ENCODE data around the gene WNT5A.

The WNT5A gene

GRCh38 chr3:55518451-55518850 lies 31.3 kb upstream of the WNT5A start:
- TF ChIP-seq CEBPB (IDR thresholded peaks at IDR 0.05) (no peak), NFIC (IDR thresholded peaks at IDR 0.05) (peak; percentile 38; the same call in 1 of the 2 replicates)

- TF ChIP-seq NFIC (IDR thresholded peaks at IDR 0.05) (no peak), CREB1 (IDR thresholded peaks at IDR 0.05; ENCODE audit: low read depth) (no peak), ZBTB7A (IDR thresholded peaks at IDR 0.05; ENCODE audit: low read depth) (no peak), USF1 (IDR thresholded peaks at IDR 0.05) (no peak), CEBPB (IDR thresholded peaks at IDR 0.05) (no peak), FOXM1 (IDR thresholded peaks at IDR 0.05; ENCODE audit: borderline replicate concordance, low read depth) (no peak), TEAD4 (IDR thresholded peaks at IDR 0.05) (no peak), REST (IDR thresholded peaks at IDR 0.05; ENCODE audit: low read depth) (no peak), EGR1 (IDR thresholded peaks at IDR 0.05) (no peak), YY1 (IDR thresholded peaks at IDR 0.05; ENCODE audit: low read depth) (no peak)
Measured at GRCh38 chr3:55516392-55517030, 29.4 kb upstream of the WNT5A start.

GRCh38 chr3:55515550-55516246 lies 28.6 kb upstream of the WNT5A start:
- TF ChIP-seq FOXM1 (IDR thresholded peaks at IDR 0.05; ENCODE audit: borderline replicate concordance, low read depth) (no peak), TEAD4 (IDR thresholded peaks at IDR 0.05) (no peak), RAD21 (IDR thresholded peaks at IDR 0.05; ENCODE audit: low read depth) (no peak), TCF12 (IDR thresholded peaks at IDR 0.05; ENCODE audit: low read depth) (no peak), USF1 (IDR thresholded peaks at IDR 0.05) (no peak), EP300 (IDR thresholded peaks at IDR 0.05; ENCODE audit: borderline replicate concordance) (no peak)

GRCh38 chr3:55514962-55515361 lies 27.9 kb upstream of the WNT5A start:
- TF ChIP-seq USF1 (IDR thresholded peaks at IDR 0.05) (no peak), EP300 (IDR thresholded peaks at IDR 0.05; ENCODE audit: borderline replicate concordance) (no peak), TEAD4 (IDR thresholded peaks at IDR 0.05) (no peak), FOXM1 (IDR thresholded peaks at IDR 0.05; ENCODE audit: borderline replicate concordance, low read depth) (no peak), NFIC (IDR thresholded peaks at IDR 0.05) (no peak), EGR1 (IDR thresholded peaks at IDR 0.05) (no peak), RAD21 (IDR thresholded peaks at IDR 0.05; ENCODE audit: low read depth) (no peak), MAX (IDR thresholded peaks at IDR 0.05) (no peak), ZBTB7A (IDR thresholded peaks at IDR 0.05; ENCODE audit: low read depth) (no peak), YY1 (IDR thresholded peaks at IDR 0.05; ENCODE audit: low read depth) (no peak), REST (IDR thresholded peaks at IDR 0.05; ENCODE audit: low read depth) (no peak), TCF12 (IDR thresholded peaks at IDR 0.05; ENCODE audit: low read depth) (no peak), CREB1 (IDR thresholded peaks at IDR 0.05; ENCODE audit: low read depth) (no peak), TAF1 (IDR thresholded peaks at IDR 0.05; ENCODE audit: low read depth) (no peak)

GRCh38 chr3:55512571-55513343 lies 25.7 kb upstream of the WNT5A start:
- TF ChIP-seq TCF12 (IDR thresholded peaks at IDR 0.05; ENCODE audit: low read depth) (no peak), REST (IDR thresholded peaks at IDR 0.05; ENCODE audit: low read depth) (no peak), CREB1 (IDR thresholded peaks at IDR 0.05; ENCODE audit: low read depth) (no peak), TAF1 (IDR thresholded peaks at IDR 0.05; ENCODE audit: low read depth) (no peak), YY1 (IDR thresholded peaks at IDR 0.05; ENCODE audit: low read depth) (no peak), TEAD4 (IDR thresholded peaks at IDR 0.05) (no peak), EP300 (IDR thresholded peaks at IDR 0.05; ENCODE audit: borderline replicate concordance) (no peak), EGR1 (IDR thresholded peaks at IDR 0.05) (no peak), NFIC (IDR thresholded peaks at IDR 0.05) (no peak), CEBPB (IDR thresholded peaks at IDR 0.05) (no peak), USF1 (IDR thresholded peaks at IDR 0.05) (no peak), FOXM1 (IDR thresholded peaks at IDR 0.05; ENCODE audit: borderline replicate concordance, low read depth) (no peak), MAX (IDR thresholded peaks at IDR 0.05) (no peak), RAD21 (IDR thresholded peaks at IDR 0.05; ENCODE audit: low read depth) (no peak), ZBTB7A (IDR thresholded peaks at IDR 0.05; ENCODE audit: low read depth) (no peak)

All from Ishikawa (cell line).